GM12874 (cell line): ENCODE results near the gene PHF13.

ENCODE experiments used
- TF ChIP-seq, protein P1 (sequence below): IDR thresholded peaks from 2 replicates; pipeline ENCODE4 v1.5.1; 2011; ENCODE audit warnings: low read depth, mild to moderate bottlenecking, control low read depth, low read length, moderate library complexity; ENCODE audit not compliant: insufficient read depth

Gene PHF13

DNA sequence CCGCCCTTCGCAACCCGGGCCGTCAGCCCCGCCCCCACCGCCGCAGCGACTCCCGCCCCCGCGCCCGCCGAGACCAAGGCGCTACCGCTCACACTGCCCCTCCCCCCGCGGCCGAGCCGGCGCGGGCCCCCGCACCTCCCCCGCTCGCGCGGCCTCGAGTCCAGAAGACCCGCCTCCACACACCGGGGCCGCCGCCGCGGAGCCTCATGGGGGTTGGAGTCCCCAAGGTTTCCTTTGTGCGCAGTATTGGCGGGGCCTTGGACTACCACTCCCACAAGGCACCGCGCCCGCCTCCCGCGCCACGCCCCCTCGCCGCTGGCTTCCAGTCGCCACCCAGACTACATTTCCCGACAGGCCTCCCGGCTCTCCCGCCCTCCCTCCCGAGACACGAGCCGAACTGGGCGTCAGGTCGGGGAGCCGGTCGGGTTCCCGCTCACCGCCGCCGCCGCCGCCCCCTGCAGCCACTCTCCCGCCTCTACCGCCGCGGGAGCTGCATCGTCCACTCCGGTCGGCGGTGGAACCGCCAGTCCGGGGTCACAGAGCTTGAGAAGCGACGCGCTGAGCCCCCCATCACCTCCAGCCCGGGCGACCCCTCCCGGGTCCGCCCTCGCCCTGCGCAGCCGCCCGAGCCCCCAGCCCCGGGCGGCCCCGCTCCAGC, at the start of gene PHF13:
Gene PHF13 (plus strand): TSS at position 371 of the 658 bp plus-strand sequence. CDS start 336 bp downstream, outside the sequence.
- TF ChIP-seq, protein P1, sequence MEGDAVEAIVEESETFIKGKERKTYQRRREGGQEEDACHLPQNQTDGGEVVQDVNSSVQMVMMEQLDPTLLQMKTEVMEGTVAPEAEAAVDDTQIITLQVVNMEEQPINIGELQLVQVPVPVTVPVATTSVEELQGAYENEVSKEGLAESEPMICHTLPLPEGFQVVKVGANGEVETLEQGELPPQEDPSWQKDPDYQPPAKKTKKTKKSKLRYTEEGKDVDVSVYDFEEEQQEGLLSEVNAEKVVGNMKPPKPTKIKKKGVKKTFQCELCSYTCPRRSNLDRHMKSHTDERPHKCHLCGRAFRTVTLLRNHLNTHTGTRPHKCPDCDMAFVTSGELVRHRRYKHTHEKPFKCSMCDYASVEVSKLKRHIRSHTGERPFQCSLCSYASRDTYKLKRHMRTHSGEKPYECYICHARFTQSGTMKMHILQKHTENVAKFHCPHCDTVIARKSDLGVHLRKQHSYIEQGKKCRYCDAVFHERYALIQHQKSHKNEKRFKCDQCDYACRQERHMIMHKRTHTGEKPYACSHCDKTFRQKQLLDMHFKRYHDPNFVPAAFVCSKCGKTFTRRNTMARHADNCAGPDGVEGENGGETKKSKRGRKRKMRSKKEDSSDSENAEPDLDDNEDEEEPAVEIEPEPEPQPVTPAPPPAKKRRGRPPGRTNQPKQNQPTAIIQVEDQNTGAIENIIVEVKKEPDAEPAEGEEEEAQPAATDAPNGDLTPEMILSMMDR: no peak

DNA sequence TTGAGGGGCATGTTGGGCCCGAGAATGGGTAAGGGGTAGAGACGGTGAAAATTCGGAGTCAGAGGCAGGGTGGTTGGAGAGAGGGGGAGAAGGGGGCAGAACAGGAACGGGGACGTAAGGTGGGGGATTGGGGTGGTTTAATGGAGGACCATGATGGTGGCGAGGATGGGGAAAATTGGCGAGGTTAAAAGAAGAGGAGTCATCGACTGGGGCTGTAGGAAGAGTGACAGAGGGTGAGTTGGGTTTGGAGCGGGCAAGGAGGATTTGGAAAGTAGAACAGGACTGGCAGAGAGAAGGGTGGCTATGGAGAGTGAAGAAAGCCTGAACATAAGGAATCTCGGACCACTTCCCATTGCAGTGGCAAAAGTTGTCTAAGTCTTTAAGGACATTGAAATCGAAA, 44.5 kb upstream of the PHF13 start:
- TF ChIP-seq, protein P1: no peak

DNA sequence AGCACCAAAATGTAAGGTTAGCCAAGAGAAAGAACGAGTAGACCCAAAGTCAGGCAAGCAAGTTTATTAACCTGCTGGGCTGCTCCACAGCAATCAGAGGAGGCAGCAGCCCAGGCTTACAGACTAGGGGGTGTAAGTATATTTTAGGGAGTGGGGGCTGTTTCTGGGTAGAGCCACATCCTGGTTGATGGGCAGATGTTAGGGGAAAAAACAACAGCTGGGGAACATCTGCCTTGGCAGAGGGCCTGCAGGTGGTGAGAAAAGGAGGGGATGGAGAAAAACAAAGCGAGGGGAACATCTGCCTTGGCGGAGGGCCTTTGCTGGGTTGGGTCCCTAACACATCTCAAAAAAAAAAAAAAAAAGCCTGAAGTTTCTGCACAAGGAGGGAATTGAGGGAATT, 43.4 kb upstream of the PHF13 start:
- TF ChIP-seq, protein P1: no peak

DNA sequence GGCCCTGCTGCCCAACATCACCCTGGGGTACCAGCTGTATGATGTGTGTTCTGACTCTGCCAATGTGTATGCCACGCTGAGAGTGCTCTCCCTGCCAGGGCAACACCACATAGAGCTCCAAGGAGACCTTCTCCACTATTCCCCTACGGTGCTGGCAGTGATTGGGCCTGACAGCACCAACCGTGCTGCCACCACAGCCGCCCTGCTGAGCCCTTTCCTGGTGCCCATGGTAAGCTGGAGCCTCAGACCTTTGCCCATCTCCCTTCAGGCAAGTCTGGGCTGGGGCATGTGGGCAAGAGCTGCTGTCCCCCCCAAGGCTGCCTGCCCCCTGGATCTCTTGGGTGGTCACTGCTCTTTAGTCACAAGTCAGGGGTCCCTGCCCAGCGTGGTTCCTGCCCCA, 42.5 kb upstream of the PHF13 start:
- TF ChIP-seq, protein P1: no peak

DNA sequence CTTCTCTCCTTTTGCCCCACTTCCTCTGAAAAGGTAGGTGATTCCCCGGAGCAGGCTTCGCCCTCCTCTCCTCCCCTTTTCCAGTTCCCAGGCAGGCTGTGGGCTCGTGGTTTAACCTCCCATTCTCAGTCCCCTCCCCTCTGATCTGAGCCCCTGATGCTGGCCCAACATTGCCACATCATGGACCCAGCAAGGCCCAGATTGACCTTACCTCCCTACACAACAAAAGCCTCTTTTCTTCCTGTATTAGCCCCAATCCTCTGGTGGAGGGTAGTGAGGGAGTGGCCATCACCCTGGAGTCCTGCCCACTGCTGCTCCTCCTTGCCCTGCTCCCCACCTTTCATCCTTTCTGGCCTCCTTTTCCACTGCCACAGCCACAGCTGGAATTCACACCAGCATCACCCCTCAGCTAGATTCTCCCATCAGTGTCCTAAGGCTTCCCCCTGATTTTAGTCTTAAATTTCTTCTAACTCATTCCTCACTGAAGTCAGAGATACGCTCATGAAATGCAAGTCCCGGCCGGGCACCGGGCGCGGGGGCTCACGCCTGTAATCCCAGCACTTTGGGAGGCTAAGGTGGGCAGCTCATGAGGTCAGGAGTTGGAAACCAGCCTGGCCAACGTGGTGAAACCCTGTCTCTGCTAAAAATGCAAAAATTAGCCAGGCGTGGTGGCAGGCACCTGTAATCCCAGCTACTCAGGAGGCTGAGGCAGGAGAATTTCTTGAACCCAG, 40.7 kb upstream of the PHF13 start:
- TF ChIP-seq, protein P1: no peak

DNA sequence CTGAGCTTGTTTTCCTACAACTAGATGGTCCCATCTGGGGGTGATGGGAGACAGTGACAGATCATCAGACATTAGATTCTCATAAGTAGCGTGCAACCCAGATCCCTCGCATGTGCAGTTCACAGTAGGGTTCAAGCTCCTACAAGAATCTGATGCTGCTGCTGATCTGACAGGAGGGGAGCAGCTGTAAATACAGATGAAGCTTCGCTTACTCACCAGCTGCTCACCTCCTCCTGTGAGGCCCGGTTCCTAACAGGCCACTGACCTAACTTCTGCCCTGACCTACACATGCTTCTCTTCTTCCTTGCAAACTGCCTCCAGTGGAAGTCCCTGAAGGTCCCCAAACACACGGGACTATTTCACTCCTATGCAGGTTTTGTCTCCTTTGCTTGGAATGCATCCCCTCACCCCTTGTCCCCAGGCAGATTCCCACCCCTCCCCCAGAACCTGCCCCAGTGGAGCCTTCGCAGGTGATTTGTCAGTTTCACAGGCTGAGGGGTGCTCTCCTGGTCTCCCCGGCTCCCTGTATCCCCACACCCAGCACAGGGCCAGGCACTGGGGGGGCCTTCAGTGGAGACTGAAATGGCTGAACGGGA, 39.4 kb upstream of the PHF13 start:
- TF ChIP-seq, protein P1: no peak

DNA sequence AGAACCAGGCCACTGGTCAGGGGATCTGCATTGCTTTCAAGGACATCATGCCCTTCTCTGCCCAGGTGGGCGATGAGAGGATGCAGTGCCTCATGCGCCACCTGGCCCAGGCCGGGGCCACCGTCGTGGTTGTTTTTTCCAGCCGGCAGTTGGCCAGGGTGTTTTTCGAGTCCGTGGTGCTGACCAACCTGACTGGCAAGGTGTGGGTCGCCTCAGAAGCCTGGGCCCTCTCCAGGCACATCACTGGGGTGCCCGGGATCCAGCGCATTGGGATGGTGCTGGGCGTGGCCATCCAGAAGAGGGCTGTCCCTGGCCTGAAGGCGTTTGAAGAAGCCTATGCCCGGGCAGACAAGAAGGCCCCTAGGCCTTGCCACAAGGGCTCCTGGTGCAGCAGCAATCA, 38.7 kb upstream of the PHF13 start:
- TF ChIP-seq, protein P1: no peak
